Tibial nerve (tissue), 4 donors: ENCODE measurements around the gene LCORL.
"Not testable (repeated sequence)": the region's sequence is repeated elsewhere in the genome, so short reads cannot be mapped to it uniquely, and the experiment has no call there.

Source experiments
- EP300 ChIP-seq, 2 donors: sonication (generic); formaldehyde crosslinking; IDR thresholded peaks; one replicate each; pipeline ENCODE4 v1.6.1; 2017; ENCODE audit warnings: antibody characterized with exemption in 2 of 2, mild to moderate bottlenecking in 1 of 2
- POLR2A ChIP-seq, 2 donors: fragments of 450-650 bp; IDR thresholded peaks; one replicate each; pipeline ENCODE4 v1.6.1; 2017; ENCODE audit warnings: antibody characterized with exemption in 2 of 2, mild to moderate bottlenecking in 2 of 2, moderate library complexity in 2 of 2
- TF ChIP-seq, protein P1 (sequence below), 5 experiments: fragments of 200-600 bp in 3 of 5; fragments of 450-650 bp in 2 of 5; sonication (generic) in 3 of 5; IDR thresholded peaks; one replicate each; pipeline ENCODE4 v1.5.1; 2016 to 2019; ENCODE audit warnings: antibody characterized with exemption in 5 of 5, mild to moderate bottlenecking in 3 of 5, moderate library complexity in 2 of 5

GRCh38 chr4:18006432-18006831 lies 15.1 kb downstream of the LCORL start:
- TF ChIP-seq, protein P1, sequence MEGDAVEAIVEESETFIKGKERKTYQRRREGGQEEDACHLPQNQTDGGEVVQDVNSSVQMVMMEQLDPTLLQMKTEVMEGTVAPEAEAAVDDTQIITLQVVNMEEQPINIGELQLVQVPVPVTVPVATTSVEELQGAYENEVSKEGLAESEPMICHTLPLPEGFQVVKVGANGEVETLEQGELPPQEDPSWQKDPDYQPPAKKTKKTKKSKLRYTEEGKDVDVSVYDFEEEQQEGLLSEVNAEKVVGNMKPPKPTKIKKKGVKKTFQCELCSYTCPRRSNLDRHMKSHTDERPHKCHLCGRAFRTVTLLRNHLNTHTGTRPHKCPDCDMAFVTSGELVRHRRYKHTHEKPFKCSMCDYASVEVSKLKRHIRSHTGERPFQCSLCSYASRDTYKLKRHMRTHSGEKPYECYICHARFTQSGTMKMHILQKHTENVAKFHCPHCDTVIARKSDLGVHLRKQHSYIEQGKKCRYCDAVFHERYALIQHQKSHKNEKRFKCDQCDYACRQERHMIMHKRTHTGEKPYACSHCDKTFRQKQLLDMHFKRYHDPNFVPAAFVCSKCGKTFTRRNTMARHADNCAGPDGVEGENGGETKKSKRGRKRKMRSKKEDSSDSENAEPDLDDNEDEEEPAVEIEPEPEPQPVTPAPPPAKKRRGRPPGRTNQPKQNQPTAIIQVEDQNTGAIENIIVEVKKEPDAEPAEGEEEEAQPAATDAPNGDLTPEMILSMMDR (IDR thresholded peaks at IDR 0.05) = not testable (repeated sequence)
- not testable (repeated sequence) for TF ChIP-seq POLR2A, EP300 (IDR thresholded peaks at IDR 0.05)
